Peyer's patch (tissue), 4 donors: ENCODE data around the gene ANKRD49. TPM values are rescaled to one million over a fixed set of nuclear protein-coding genes. Genes with fewer than 3 reads are reported as not detected.

Experiments used
- DNase-seq, 3 donors: peaks; one replicate each; pipeline ENCODE4 v3.0.0-alpha.2; 2017 to 2019
- H3K27ac ChIP-seq, 4 donors: fragments of 200-600 bp; sonication (generic); one replicate each; pipeline ENCODE4 v1.5.1; 2016 to 2019
- H3K27me3 ChIP-seq, 2 donors: fragments of 200-600 bp; sonication (generic); one replicate each; pipeline ENCODE4 v1.5.1; 2019
- H3K36me3 ChIP-seq, 3 donors: fragments of 200-600 bp; sonication (generic); one replicate each; pipeline ENCODE4 v1.5.1; 2016 to 2019
- H3K4me1 ChIP-seq, 4 donors: fragments of 200-600 bp; sonication (generic); one replicate each; pipeline ENCODE4 v1.5.1; 2016 to 2019
- H3K4me3 ChIP-seq, 4 donors: fragments of 200-600 bp; sonication (generic); 1 replicate in 3 of 4; 2 replicates in 1 of 4; pipeline ENCODE4 v1.5.1; 2016 to 2019; ENCODE audit warnings: mild to moderate bottlenecking in 1 of 4
- H3K9me3 ChIP-seq, 4 donors: fragments of 200-600 bp; sonication (generic); one replicate each; pipeline ENCODE4 v1.5.1; 2016 to 2019; ENCODE audit warnings: mild to moderate bottlenecking in 1 of 4
- POLR2A ChIP-seq, 2 donors: fragments of 450-650 bp; IDR thresholded peaks; one replicate each; pipeline ENCODE4 v1.5.1; 2017; ENCODE audit warnings: antibody characterized with exemption in 2 of 2, mild to moderate bottlenecking in 2 of 2, moderate library complexity in 2 of 2
- total RNA-seq, 4 donors: library from RNA; depleted of rRNA; stranded (reverse); fragments of >200 nt; gene quantifications; one replicate each; pipeline ENCODE4 v1.1.0, GENCODE V29; 2016
- TF ChIP-seq, protein P1 (sequence below), 6 experiments: fragments of 450-650 bp in 4 of 6; fragments of 200-600 bp in 2 of 6; sonication (generic) in 1 of 6; IDR thresholded peaks; one replicate each; pipeline ENCODE4 v1.5.1; 2017 to 2019; ENCODE audit warnings: antibody characterized with exemption in 6 of 6, mild to moderate bottlenecking in 3 of 6, moderate library complexity in 1 of 6

ANKRD49 gene
- total RNA-seq, 4 donors from 2014 or later = 17.3 to 49.5 (median 20.7) TPM

GRCh38 chr11:94450048-94450447 is 43.7 kb upstream of the ANKRD49 start:
- DNase-seq = no peak
- Histone ChIP-seq H3K36me3 (peaks cover 0 to 21% (median 0%) of the 10 kb centered on the region in 3 donors), H3K9me3 (no peaks in the 10 kb centered on the region), H3K27ac (no peak overlapping the region), H3K4me1 (no peaks in the 10 kb centered on the region), H3K4me3 (no peak overlapping the region), H3K27me3 (no peaks in the 10 kb centered on the region)
- TF ChIP-seq, protein P1, sequence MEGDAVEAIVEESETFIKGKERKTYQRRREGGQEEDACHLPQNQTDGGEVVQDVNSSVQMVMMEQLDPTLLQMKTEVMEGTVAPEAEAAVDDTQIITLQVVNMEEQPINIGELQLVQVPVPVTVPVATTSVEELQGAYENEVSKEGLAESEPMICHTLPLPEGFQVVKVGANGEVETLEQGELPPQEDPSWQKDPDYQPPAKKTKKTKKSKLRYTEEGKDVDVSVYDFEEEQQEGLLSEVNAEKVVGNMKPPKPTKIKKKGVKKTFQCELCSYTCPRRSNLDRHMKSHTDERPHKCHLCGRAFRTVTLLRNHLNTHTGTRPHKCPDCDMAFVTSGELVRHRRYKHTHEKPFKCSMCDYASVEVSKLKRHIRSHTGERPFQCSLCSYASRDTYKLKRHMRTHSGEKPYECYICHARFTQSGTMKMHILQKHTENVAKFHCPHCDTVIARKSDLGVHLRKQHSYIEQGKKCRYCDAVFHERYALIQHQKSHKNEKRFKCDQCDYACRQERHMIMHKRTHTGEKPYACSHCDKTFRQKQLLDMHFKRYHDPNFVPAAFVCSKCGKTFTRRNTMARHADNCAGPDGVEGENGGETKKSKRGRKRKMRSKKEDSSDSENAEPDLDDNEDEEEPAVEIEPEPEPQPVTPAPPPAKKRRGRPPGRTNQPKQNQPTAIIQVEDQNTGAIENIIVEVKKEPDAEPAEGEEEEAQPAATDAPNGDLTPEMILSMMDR (IDR thresholded peaks at IDR 0.05) = no peak
- TF ChIP-seq POLR2A (IDR thresholded peaks at IDR 0.05) = no peak

- Histone ChIP-seq H3K4me3 (no peak overlapping the region), H3K4me1 (no peaks in the 10 kb centered on the region), H3K36me3 (peaks cover 0 to 3% (median 0%) of the 10 kb centered on the region in 3 donors), H3K9me3 (no peaks in the 10 kb centered on the region), H3K27me3 (no peaks in the 10 kb centered on the region), H3K27ac (no peak overlapping the region)
- TF ChIP-seq POLR2A (IDR thresholded peaks at IDR 0.05) = no peak
- TF ChIP-seq, protein P1 (IDR thresholded peaks at IDR 0.05) = no peak
- no peak for DNase-seq
Measured at GRCh38 chr11:94452988-94453387, 40.8 kb upstream of the ANKRD49 start.

DNA sequence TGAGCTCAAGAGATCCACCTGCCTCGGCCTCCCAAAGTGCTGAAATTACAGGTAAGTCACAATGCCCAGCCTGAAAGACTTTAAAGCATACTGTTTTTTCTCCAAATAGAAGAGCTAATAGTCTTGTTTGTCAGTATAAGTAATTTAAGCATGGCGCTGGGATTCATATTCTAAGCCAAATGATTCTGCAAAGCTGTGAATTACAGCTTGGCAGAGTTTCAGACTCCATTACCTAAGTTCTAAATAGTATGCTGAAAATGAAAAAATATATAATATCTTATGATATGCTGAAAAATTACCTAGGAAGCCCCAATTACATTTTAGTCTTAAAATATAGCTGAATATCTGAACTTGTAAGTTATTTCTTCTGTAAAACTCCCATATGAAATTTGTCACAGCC is 39.5 kb upstream of the ANKRD49 start:
- H3K9me3 ChIP-seq = no peaks in the 10 kb centered on the region
- H3K27me3 ChIP-seq = no peaks in the 10 kb centered on the region
- TF ChIP-seq POLR2A (IDR thresholded peaks at IDR 0.05) = no peak
- TF ChIP-seq, protein P1 (IDR thresholded peaks at IDR 0.05) = no peak
- no peak overlapping the region for H3K27ac ChIP-seq
- peaks cover 0 to 5% (median 0%) of the 10 kb centered on the region in 3 donors for H3K36me3 ChIP-seq
- no peak for DNase-seq
- H3K4me1 ChIP-seq = no peaks in the 10 kb centered on the region
- no peak overlapping the region for H3K4me3 ChIP-seq

DNA sequence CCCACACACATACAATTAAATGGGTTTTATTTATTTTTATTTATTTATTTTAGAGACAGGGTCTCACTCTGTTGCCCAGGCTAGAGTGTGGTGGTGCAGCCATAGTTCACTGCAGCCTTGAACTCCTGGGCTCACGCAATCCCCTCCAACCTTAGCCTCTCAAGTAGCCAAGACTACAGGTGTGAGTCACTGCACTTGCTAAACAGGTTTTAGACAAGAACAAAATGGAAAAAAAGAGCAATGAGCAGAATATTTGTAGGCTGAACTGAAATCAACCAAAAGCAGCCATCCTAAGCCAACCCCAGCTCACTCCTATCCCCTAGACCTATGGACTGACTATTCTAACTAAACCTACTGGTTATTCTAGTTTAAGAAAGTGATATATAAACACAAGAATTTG is 37.9 kb upstream of the ANKRD49 start:
- TF ChIP-seq, protein P1 (IDR thresholded peaks at IDR 0.05) = no peak
- no peak for TF ChIP-seq POLR2A (IDR thresholded peaks at IDR 0.05)
- no peak for DNase-seq
- H3K36me3 ChIP-seq = peaks cover 0 to 18% (median 0%) of the 10 kb centered on the region in 3 donors
- no peak overlapping the region for H3K4me3 ChIP-seq
- H3K4me1 ChIP-seq = no peaks in the 10 kb centered on the region
- no peaks in the 10 kb centered on the region for H3K27me3 ChIP-seq
- H3K27ac ChIP-seq = no peak overlapping the region
- no peaks in the 10 kb centered on the region for H3K9me3 ChIP-seq

GRCh38 chr11:94457118-94458029 is 36.4 kb upstream of the ANKRD49 start:
- Histone ChIP-seq H3K4me3 (no peak overlapping the region), H3K9me3 (no peaks in the 10 kb centered on the region), H3K4me1 (no peaks in the 10 kb centered on the region), H3K27ac (no peak overlapping the region), H3K36me3 (peaks cover 0 to 23% (median 0%) of the 10 kb centered on the region in 3 donors), H3K27me3 (no peaks in the 10 kb centered on the region)
- no peak for DNase-seq
- no peak for TF ChIP-seq POLR2A (IDR thresholded peaks at IDR 0.05)

DNA sequence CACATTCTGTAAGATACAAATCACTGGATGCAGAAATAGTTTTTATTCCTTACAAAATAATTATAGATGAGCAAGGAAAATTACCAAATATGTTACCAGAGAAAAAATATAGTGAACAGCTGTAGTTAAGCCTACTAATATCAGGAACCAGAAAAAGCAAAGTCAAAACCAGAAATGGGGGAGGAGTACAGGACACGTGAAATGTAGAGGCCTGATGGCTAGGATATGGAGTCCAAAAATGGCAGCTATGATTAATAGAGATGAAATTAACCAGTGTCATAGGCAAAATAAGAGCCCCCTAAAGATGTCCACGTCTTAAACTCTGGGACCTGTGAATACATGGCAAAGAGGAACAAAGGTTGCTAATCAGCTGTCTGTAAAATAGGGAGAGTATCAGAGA is 34.2 kb upstream of the ANKRD49 start:
- Histone ChIP-seq H3K36me3 (peaks cover 0 to 19% (median 0%) of the 10 kb centered on the region in 3 donors), H3K4me3 (no peak overlapping the region), H3K27me3 (no peaks in the 10 kb centered on the region), H3K27ac (no peak overlapping the region), H3K9me3 (no peaks in the 10 kb centered on the region), H3K4me1 (no peaks in the 10 kb centered on the region)
- no peak for DNase-seq
- TF ChIP-seq, protein P1 (IDR thresholded peaks at IDR 0.05) = no peak
- TF ChIP-seq POLR2A (IDR thresholded peaks at IDR 0.05) = no peak
